Uterus (tissue), 2 donors: ENCODE results near the gene CCDC169.

ENCODE experiments used
- POLR2A ChIP-seq, 2 donors: fragments of 450-650 bp; IDR thresholded peaks; one replicate each; pipeline ENCODE4 v1.6.1; 2016; ENCODE audit warnings: antibody characterized with exemption in 2 of 2, mild to moderate bottlenecking in 1 of 2, moderate library complexity in 1 of 2
- TF ChIP-seq, protein P1 (sequence below), 4 experiments: fragments of 200-600 bp in 2 of 4; fragments of 450-650 bp in 2 of 4; sonication (generic) in 2 of 4; IDR thresholded peaks; one replicate each; pipeline ENCODE4 v1.5.1; 2016 to 2019; ENCODE audit warnings: antibody characterized with exemption in 4 of 4, mild to moderate bottlenecking in 2 of 4, moderate library complexity in 1 of 4

- TF ChIP-seq POLR2A (IDR thresholded peaks at IDR 0.05), result no peak
- TF ChIP-seq, protein P1, sequence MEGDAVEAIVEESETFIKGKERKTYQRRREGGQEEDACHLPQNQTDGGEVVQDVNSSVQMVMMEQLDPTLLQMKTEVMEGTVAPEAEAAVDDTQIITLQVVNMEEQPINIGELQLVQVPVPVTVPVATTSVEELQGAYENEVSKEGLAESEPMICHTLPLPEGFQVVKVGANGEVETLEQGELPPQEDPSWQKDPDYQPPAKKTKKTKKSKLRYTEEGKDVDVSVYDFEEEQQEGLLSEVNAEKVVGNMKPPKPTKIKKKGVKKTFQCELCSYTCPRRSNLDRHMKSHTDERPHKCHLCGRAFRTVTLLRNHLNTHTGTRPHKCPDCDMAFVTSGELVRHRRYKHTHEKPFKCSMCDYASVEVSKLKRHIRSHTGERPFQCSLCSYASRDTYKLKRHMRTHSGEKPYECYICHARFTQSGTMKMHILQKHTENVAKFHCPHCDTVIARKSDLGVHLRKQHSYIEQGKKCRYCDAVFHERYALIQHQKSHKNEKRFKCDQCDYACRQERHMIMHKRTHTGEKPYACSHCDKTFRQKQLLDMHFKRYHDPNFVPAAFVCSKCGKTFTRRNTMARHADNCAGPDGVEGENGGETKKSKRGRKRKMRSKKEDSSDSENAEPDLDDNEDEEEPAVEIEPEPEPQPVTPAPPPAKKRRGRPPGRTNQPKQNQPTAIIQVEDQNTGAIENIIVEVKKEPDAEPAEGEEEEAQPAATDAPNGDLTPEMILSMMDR (IDR thresholded peaks at IDR 0.05), result no peak
Observed at GRCh38 chr13:36329361-36329760, 31.7 kb upstream of the CCDC169 start.
